ENCODE data around the gene GUCA2A. TPM values are rescaled to one million over a fixed set of nuclear protein-coding genes. Genes with fewer than 3 reads are reported as not detected.

Gene GUCA2A
- total and polyA plus RNA-seq, 2 of the 4 experiments (the other 2 are of a cell fraction) = not detected

- H4K91ac ChIP-seq (ENCODE audit: insufficient read depth, low read depth, low read length) = no peak overlapping the region
- CTCF ChIA-PET = interaction anchor here (1.3 kb wide), 1 partner anchor 29 kb away, joined by 4 read pairs; no protein-coding TSS in a partner anchor
- H3K9me3 ChIP-seq (ENCODE audit: control insufficient read depth, insufficient read depth, low read length) = no peaks in the 10 kb centered on the region
- no peak overlapping the region for H2AK5ac ChIP-seq (ENCODE audit: low read depth, low read length)
- no peaks in the 10 kb centered on the region for H3K27me3 ChIP-seq (ENCODE audit: control insufficient read depth, insufficient read depth, low read length)
- intact Hi-C loops (cut with micrococcal nuclease) = no loop called here
- no peak overlapping the region for H2BK5ac ChIP-seq (ENCODE audit: low read depth, low read length, poor library complexity, severe bottlenecking)
- H3K36me3 ChIP-seq (ENCODE audit: control insufficient read depth, insufficient read depth, low read length) = peaks cover 7% of the 10 kb centered on the region
- POLR2A ChIA-PET (ENCODE audit: unreplicated experiment) = no interaction called here
- H3K27ac ChIP-seq (ENCODE audit: insufficient read depth, low read length) = no peak overlapping the region
- no TSS peak for BruUV-seq (replicated peaks)
- peaks cover 5 to 26% of the 10 kb centered on the region in 2 experiments; a peak in 3 of 4 replicates for H3K79me1 ChIP-seq (ENCODE audit: low read depth in 1 of 2, low read length in 2 of 2)
- H2AK9ac ChIP-seq (replicated peaks; ENCODE audit: low read depth, low read length, poor library complexity) = no peak overlapping the region
- peaks cover 3% of the 10 kb centered on the region; the same call in 1 of the 2 replicates for H3K9me1 ChIP-seq (ENCODE audit: insufficient read depth, low read length)
- no peak overlapping the region for H3K4ac ChIP-seq (ENCODE audit: low read depth, low read length)
- dilution Hi-C loops (cut with HindIII; ENCODE audit: low sequenced_read_pairs, unreplicated experiment) = no loop called here
- no peak overlapping the region for H3K56ac ChIP-seq (ENCODE audit: extremely low read depth, insufficient read depth, low read length)
- no peaks in the 10 kb centered on the region for H3K4me1 ChIP-seq (ENCODE audit: control insufficient read depth, insufficient read depth, low read length)
- no peak overlapping the region for H2BK15ac ChIP-seq (ENCODE audit: low read depth, low read length)
- ATAC-seq (ENCODE audit: low read depth) = no peak
- H3K4me3 ChIP-seq (ENCODE audit: insufficient read depth, low read depth, low read length) = no peak overlapping the region
- H3K18ac ChIP-seq (ENCODE audit: low read depth, low read length) = no peak overlapping the region
- no peak for DNase-seq
- H2BK20ac ChIP-seq (ENCODE audit: low read depth, low read length) = no peak overlapping the region
- H4K8ac ChIP-seq (ENCODE audit: low read depth in 2 of 2, low read length in 2 of 2) = no peak overlapping the region
- no peak overlapping the region for H3K4me2 ChIP-seq (ENCODE audit: low read depth, low read length)
- no peaks in the 10 kb centered on the region for H4K20me1 ChIP-seq (ENCODE audit: insufficient read depth, low read length)
- no peak overlapping the region for H2BK120ac ChIP-seq (ENCODE audit: low read depth, low read length)
- in situ Hi-C loops (cut with MboI; ENCODE audit: low sequenced_read_pairs) = no loop called here
- TF ChIP-seq BHLHE40 (IDR thresholded peaks at IDR 0.05; ENCODE audit: low read depth, low read length) = no peak
- TF ChIP-seq CEBPB (IDR thresholded peaks at IDR 0.05; ENCODE audit: low read depth, low read length) = no peak
- no peak for TF ChIP-seq ELK1 (IDR thresholded peaks at IDR 0.05; ENCODE audit: borderline replicate concordance, low read depth, low read length)
- no peak for TF ChIP-seq MAFK (IDR thresholded peaks at IDR 0.05; ENCODE audit: low read depth, low read length)
- no peak for TF ChIP-seq RCOR1 (IDR thresholded peaks at IDR 0.05; ENCODE audit: insufficient replicate concordance, low read length)
- TF ChIP-seq FOS (IDR thresholded peaks at IDR 0.05; ENCODE audit: low read depth, low read length) = no peak
- no peak for TF ChIP-seq CTCF (conservative IDR thresholded peaks at IDR 0.05; ENCODE audit: low read depth, low read length)
- no peak for TF ChIP-seq MXI1 (IDR thresholded peaks at IDR 0.05; ENCODE audit: borderline replicate concordance, low read depth, low read length)
- TF ChIP-seq RFX5 (IDR thresholded peaks at IDR 0.05; ENCODE audit: low read depth, low read length) = no peak
- TF ChIP-seq MAZ (IDR thresholded peaks at IDR 0.05; ENCODE audit: borderline replicate concordance, low read depth, low read length) = no peak
- TF ChIP-seq POLR2A (IDR thresholded peaks at IDR 0.05; ENCODE audit: low read depth, low read length) = no peak
- no peak for TF ChIP-seq USF2 (IDR thresholded peaks at IDR 0.05; ENCODE audit: low read depth, low read length)
- no peak for TF ChIP-seq RAD21 (IDR thresholded peaks at IDR 0.05; ENCODE audit: low read length)
- TF ChIP-seq CHD1 (IDR thresholded peaks at IDR 0.05; ENCODE audit: low read depth, low read length) = no peak
- no peak for TF ChIP-seq NFE2L2 (IDR thresholded peaks at IDR 0.05; ENCODE audit: low read depth, low read length)
- no peak for TF ChIP-seq SMC3 (IDR thresholded peaks at IDR 0.05; ENCODE audit: low read depth, low read length)
- no peak overlapping the region for H3K9ac ChIP-seq (ENCODE audit: low read depth, low read length)
- H3K14ac ChIP-seq (replicated peaks; ENCODE audit: low read depth, low read length) = no peak overlapping the region
- no peak overlapping the region for H3K23ac ChIP-seq (ENCODE audit: low read depth, low read length)
- H2AFZ ChIP-seq (replicated peaks; ENCODE audit: low read length, poor library complexity) = no peak overlapping the region
- H4K5ac ChIP-seq (ENCODE audit: low read depth, low read length) = no peak overlapping the region
Observed at GRCh38 chr1:42201986-42202385, 37.4 kb upstream of the GUCA2A start.

Measured in IMR-90 (cell line).